ENCODE results near the gene PEAK1. TPM values are rescaled to one million over a fixed set of nuclear protein-coding genes. Genes with fewer than 3 reads are reported as not detected.

PEAK1 gene
- total and polyA plus RNA-seq, 2 donors (not counting 3 experiments of a cell fraction or from before 2014, with no cell fraction given), result 17.9 to 91.9 TPM

GRCh38 chr15:77224352-77224751 lies 195.6 kb downstream of the PEAK1 start:
- Histone ChIP-seq H4K20me1 (replicated peaks; ENCODE audit: control insufficient read depth, extremely low read depth, insufficient read depth, low read length) (no peaks in the 10 kb centered on the region), H3K79me2 (ENCODE audit: control insufficient read depth, insufficient read depth, low read length) (no peaks in the 10 kb centered on the region), H3K4me3 (replicated peaks in 1 of 3; ENCODE audit: insufficient read depth in 1 of 3, low read depth in 1 of 3, low read length in 3 of 3) (peak overlapping the region in 1 of 3 experiments; percentile 18), H3K27ac (ENCODE audit: insufficient read depth, low read depth, low read length) (peak overlapping the region; percentile 44), H3K9me3 (replicated peaks; ENCODE audit: control insufficient read depth, insufficient read depth, low read length) (no peaks in the 10 kb centered on the region), H3K9ac (replicated peaks; ENCODE audit: extremely low read depth, insufficient read depth, low read length) (peak overlapping the region; percentile 31), H3K9me1 (replicated peaks; ENCODE audit: control insufficient read depth, extremely low read depth, insufficient read depth, low read length) (no peaks in the 10 kb centered on the region), H3K4me1 (ENCODE audit: control insufficient read depth, extremely low read depth, insufficient read depth, low read length) (peaks cover 35% of the 10 kb centered on the region), H3K36me3 (ENCODE audit: control insufficient read depth in 2 of 2, extremely low read depth in 1 of 2, insufficient read depth in 2 of 2, low read length in 2 of 2) (no peaks in the 10 kb centered on the region), H2AFZ (ENCODE audit: low read depth, low read length) (no peak overlapping the region), H3K4me2 (ENCODE audit: insufficient read depth, low read length) (peak overlapping the region; percentile 82), H3K27me3 (ENCODE audit: control insufficient read depth in 2 of 2, insufficient read depth in 2 of 2, low read length in 2 of 2) (no peaks in the 10 kb centered on the region)
- intact Hi-C loops (cut with micrococcal nuclease) (loop anchor here (1.0 kb wide), 2 partner anchors 15 to 36 kb away; no protein-coding TSS in a partner anchor), dilution Hi-C loops (cut with MboI; ENCODE audit: extremely low pct_ligation_motif_present, low sequenced_read_pairs) (no loop called here)
- DNase-seq (ENCODE audit: low read depth, low spot score), result peak; percentile 72
- no peak for TF ChIP-seq MYC (IDR thresholded peaks at IDR 0.05; ENCODE audit: low read depth, low read length)
- TF ChIP-seq MAX (IDR thresholded peaks at IDR 0.05; ENCODE audit: insufficient read depth, insufficient read length), result no peak
- TF ChIP-seq EZH2 (IDR thresholded peaks at IDR 0.05; ENCODE audit: borderline replicate concordance, low read depth, low read length, severe bottlenecking), result no peak
- no peak for TF ChIP-seq CTCF (IDR thresholded peaks at IDR 0.05; ENCODE audit: extremely low read depth in 1 of 2, insufficient read depth in 1 of 2, low read depth in 1 of 2, low read length in 2 of 2)
- TF ChIP-seq POLR2AphosphoS5 (IDR thresholded peaks at IDR 0.05; ENCODE audit: insufficient read depth, low read depth, low read length), result no peak
- peak; percentile 22 for TF ChIP-seq POLR2A (IDR thresholded peaks at IDR 0.05; ENCODE audit: low read depth, low read length)
- TF ChIP-seq GATA2 (IDR thresholded peaks at IDR 0.05; ENCODE audit: insufficient read depth, insufficient read length, low read depth, low read length), result peak; percentile 78
- FAIRE-seq, result peak; percentile 69
- ChIA-PET POLR2A (no interaction called here), CTCF (interaction anchor here (0.7 to 1.8 kb wide), 14 partner anchors 8 to 319 kb away, joined by 3 to 11 read pairs (median 4); no protein-coding TSS in a partner anchor)
- no TSS peak for BruUV-seq (replicated peaks)
